GM21515 (cell line): ENCODE data around the gene FBLN7.

Experiments
- ATAC-seq: cut with Tn5 transposase; IDR thresholded peaks from one replicate; pipeline ENCODE4 v1.9.1; 2021; ENCODE audit not compliant: unreplicated experiment

Gene FBLN7

GRCh38 chr2:112140205-112140802 is 2.1 kb downstream of the FBLN7 start:
- no peak for ATAC-seq

- no peak for ATAC-seq
Observed at GRCh38 chr2:112140899-112141625, 2.9 kb downstream of the FBLN7 start.

- no peak for ATAC-seq
Observed at GRCh38 chr2:112141626-112142007, 3.4 kb downstream of the FBLN7 start.

GRCh38 chr2:112142525-112143078 is 4.4 kb downstream of the FBLN7 start:
- no peak for ATAC-seq

GRCh38 chr2:112143150-112143549 is 5.0 kb downstream of the FBLN7 start:
- no peak for ATAC-seq

GRCh38 chr2:112144966-112145365 is 6.8 kb downstream of the FBLN7 start:
- ATAC-seq: no peak

GRCh38 chr2:112147382-112148168 is 9.4 kb downstream of the FBLN7 start:
- no peak for ATAC-seq

GRCh38 chr2:112148477-112148876 is 10.3 kb downstream of the FBLN7 start:
- no peak for ATAC-seq

GRCh38 chr2:112149194-112149593 is 11.0 kb downstream of the FBLN7 start:
- no peak for ATAC-seq

GRCh38 chr2:112149866-112150435 is 11.8 kb downstream of the FBLN7 start:
- ATAC-seq: no peak

- no peak for ATAC-seq
Observed at GRCh38 chr2:112150447-112150846, 12.3 kb downstream of the FBLN7 start.

GRCh38 chr2:112150851-112151250 is 12.7 kb downstream of the FBLN7 start:
- ATAC-seq: no peak

- ATAC-seq: no peak
Observed at GRCh38 chr2:112151271-112151670, 13.1 kb downstream of the FBLN7 start.

GRCh38 chr2:112151701-112152440 is 13.7 kb downstream of the FBLN7 start:
- ATAC-seq: no peak

GRCh38 chr2:112152476-112153178 is 14.4 kb downstream of the FBLN7 start:
- no peak for ATAC-seq

GRCh38 chr2:112153179-112153490 is 14.9 kb downstream of the FBLN7 start:
- no peak for ATAC-seq

- no peak for ATAC-seq
Observed at GRCh38 chr2:112153501-112153900, 15.3 kb downstream of the FBLN7 start.

GRCh38 chr2:112154246-112155117 is 16.3 kb downstream of the FBLN7 start:
- no peak for ATAC-seq
